ENCODE results near the gene ZNF628.

Gene ZNF628

DNA sequence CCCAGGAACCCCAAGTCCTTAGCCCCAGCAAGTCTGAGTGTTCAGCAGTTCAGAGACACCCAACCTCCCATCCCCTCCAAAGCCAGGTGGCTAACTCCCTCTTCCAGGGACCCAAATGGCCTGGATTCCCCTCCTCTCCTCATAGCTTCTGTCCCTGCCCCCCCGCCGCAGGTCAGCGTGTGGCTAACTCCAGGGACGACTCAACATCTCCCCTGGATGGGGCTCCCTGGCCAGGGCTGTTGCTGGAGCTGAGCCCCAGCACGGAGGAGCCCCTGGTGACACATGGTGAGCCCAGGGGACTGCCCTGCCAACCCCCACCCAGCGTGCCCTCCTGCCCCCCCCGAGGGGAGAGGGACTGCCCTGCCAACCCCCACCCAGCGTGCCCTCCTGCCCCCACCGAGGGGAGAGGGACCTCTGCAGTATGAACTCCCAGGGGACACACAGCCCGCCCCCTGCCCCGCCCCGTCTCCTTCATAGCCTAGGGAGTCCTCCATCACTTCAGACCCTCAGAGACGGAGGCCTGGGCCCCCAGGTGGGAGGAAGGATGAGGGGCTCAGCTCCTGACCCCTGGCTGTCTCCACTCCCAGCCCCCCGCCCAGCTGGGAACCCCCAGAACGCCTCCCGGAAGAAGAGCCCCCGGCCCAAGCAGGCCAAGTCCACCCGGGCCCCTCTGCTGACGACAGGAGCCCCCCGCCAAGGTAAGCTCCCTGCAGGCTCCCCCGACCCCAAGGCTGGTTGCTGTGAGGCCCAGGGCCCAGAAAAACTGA lies 13.5 kb downstream of the ZNF628 start:
- H3K27ac ChIP-seq: peak overlapping the region in 1 of 2 donors; percentile 93
- TF ChIP-seq CTCF (IDR thresholded peaks at IDR 0.05): no peak
- no peak overlapping the region for H3K4me3 ChIP-seq
- no peak for DNase-seq (ENCODE audit: low spot score)

DNA sequence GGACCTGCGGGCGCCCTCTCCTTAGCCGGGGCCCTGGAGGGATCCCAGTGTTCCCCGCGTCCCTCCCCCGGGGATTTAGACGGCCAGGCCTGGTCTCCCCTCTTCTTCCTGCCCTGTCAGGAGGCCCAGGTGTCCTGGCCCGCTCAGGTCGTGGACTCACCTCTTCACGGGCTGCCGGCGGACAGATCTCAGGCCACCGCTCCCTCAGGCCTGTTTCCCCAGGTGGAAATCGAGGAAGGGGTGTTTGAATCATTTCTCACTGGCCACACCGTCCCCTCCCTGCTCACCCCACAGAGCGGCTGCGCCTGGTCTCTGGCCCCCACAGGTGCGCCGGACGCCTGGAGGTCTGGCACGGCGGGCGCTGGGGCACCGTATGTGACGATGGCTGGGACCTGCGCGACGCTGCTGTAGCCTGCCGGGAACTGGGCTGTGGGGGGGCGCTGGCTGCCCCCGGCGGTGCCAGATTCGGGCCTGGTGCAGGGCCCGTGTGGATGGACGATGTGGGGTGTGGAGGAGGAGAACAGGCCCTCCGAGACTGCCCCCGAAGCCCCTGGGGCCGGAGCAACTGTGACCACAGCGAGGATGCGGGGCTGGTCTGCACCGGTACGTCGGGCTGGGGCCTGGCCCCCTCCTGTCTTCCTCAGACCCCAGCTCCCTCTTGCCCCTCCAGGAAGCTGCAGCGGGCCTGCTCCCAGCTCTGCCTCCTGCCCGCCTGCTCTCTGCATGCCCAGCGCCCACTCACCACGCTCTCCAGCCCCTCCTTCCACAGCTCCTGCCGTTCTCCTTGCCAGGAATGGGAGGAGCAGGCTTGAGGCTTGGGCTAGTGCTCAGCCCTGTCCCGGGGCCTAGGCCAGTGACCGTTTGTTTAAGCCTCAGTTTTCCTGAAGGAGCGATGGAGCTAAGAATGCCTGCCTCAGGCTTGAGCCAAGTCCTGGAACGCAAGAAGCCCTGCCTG lies 14.3 kb downstream of the ZNF628 start:
- peak overlapping the region in 1 of 2 donors; percentile 77 for H3K27ac ChIP-seq
- no peak for TF ChIP-seq CTCF (IDR thresholded peaks at IDR 0.05)

DNA sequence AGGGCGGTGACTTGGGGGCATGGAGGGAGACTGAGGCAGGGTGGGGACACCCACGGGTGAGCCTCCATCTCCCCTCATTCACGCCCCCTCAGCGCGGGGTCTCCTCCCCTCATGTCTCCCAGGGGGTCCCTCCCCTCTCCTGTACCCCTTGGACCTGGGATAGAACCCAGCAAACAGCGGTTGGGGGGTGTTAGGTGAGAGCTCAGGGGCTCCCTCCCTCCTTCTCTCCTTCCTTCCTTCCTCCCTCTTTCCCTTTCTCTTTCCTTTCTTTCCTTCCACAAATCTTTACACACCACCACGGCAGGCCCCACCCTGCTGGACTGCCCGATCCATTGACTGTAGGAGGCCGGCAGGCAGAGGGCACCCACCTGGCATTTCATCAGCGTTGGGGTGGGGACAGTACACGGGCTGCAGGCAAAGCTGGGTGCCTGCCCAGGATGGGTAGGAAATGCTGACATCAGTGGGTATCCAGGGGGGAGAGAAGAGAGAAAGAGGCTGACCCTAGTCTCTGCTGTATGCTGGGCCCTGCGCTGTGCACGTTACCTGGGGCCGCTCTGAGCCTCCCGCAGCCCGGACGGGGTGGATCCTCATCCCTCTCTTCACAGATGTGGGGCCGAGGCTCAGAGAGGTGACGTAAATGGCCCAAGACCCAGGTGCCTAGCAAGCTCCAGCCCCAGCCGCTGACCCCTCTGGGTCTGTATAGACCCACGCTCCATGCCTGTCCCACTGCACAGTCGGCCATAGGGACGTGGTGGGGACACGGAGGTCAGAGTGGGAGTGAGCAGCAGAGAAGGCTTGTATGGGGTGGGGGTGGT lies 15.3 kb downstream of the ZNF628 start:
- DNase-seq (ENCODE audit: low spot score): no peak
- H3K27ac ChIP-seq: peak overlapping the region in 1 of 2 donors; percentile 77
- no peak overlapping the region for H3K4me3 ChIP-seq
- no peak for TF ChIP-seq CTCF (IDR thresholded peaks at IDR 0.05)

More for the DNA sequence above, 14.3 kb downstream of the ZNF628 start:
- H3K4me3 ChIP-seq: no peak overlapping the region
- no peak for DNase-seq (ENCODE audit: low spot score)

DNA sequence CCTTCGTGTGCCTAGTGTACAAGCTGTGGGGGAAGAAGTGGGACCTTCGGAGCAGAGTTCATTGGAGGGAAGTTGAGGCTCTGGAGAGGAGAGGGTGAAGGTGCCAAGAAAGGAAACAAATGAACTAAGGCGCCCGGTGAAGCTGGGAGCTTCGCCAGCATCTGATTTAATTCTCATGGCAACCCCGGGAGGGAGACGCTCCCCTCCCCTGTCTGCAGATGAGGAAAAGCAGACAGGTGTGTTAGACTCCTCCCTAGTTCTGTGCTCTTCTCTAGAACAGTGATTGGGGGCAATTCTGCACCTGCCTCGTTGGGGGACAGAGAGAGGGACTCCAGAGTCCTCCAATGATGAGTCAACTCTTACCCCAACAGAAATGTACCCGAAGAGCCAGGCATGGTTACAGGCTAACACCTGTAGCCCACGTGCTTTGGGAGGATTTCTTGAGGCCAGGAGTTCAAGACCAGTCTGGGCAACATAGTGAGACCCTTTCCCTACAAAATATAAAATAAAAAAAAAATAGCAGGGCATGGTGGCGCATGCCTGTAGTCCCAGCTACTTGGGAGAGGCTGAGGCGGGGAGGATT lies 16.0 kb downstream of the ZNF628 start:
- no peak overlapping the region for H3K4me3 ChIP-seq
- no peak for DNase-seq (ENCODE audit: low spot score)
- peak overlapping the region in 1 of 2 donors; percentile 77 for H3K27ac ChIP-seq
- TF ChIP-seq CTCF (IDR thresholded peaks at IDR 0.05): no peak

GRCh38 chr19:55493052-55493644 lies 16.7 kb downstream of the ZNF628 start:
- DNase-seq (ENCODE audit: low spot score): no peak
- H3K4me3 ChIP-seq: peak overlapping the region; percentile 58
- peak overlapping the region; percentile 58 to 85 for H3K27ac ChIP-seq
- TF ChIP-seq CTCF (IDR thresholded peaks at IDR 0.05): no peak

GRCh38 chr19:55493645-55494171 lies 17.3 kb downstream of the ZNF628 start:
- no peak for DNase-seq (ENCODE audit: low spot score)
- H3K27ac ChIP-seq: peak overlapping the region; percentile 58 to 85
- peak overlapping the region; percentile 58 for H3K4me3 ChIP-seq
- TF ChIP-seq CTCF (IDR thresholded peaks at IDR 0.05): no peak

Measured in coronary artery (tissue), 2 donors.